GM06990 (cell line): ENCODE measurements around the gene NTM.

Experiments used
- DNase-seq: peaks from one replicate; pipeline ENCODE4 v3.0.0-alpha.2; 2011; ENCODE audit not compliant: insufficient read length; ENCODE audit errors: extremely low read depth
- H3K27me3 ChIP-seq: replicated peaks from 2 replicates; pipeline ENCODE4 v1.6.0; 2011; ENCODE audit warnings: low read length; ENCODE audit not compliant: control insufficient read depth, insufficient read depth
- H3K36me3 ChIP-seq: 2 replicates; pipeline ENCODE4 v1.5.1; 2011; ENCODE audit warnings: low read length; ENCODE audit not compliant: control insufficient read depth, insufficient read depth
- H3K4me3 ChIP-seq: replicated peaks from 2 replicates; pipeline ENCODE4 v1.5.1; 2011; ENCODE audit warnings: low read depth, mild to moderate bottlenecking, control low read depth, low read length
- CTCF ChIP-seq: IDR thresholded peaks from 2 replicates; pipeline ENCODE4 v1.5.1; 2011; ENCODE audit warnings: low read length, control low read depth, mild to moderate bottlenecking, inconsistent platforms; ENCODE audit not compliant: insufficient read depth, poor library complexity, severe bottlenecking

Gene NTM

GRCh38 chr11:131530407-131530806 is 160.0 kb downstream of the NTM start:
- no peaks in the 10 kb centered on the region for H3K36me3 ChIP-seq
- TF ChIP-seq CTCF = no peak
- H3K4me3 ChIP-seq = no peak overlapping the region
- H3K27me3 ChIP-seq = no peaks in the 10 kb centered on the region; the same call in none of the 2 replicates
- DNase-seq = no peak

DNA sequence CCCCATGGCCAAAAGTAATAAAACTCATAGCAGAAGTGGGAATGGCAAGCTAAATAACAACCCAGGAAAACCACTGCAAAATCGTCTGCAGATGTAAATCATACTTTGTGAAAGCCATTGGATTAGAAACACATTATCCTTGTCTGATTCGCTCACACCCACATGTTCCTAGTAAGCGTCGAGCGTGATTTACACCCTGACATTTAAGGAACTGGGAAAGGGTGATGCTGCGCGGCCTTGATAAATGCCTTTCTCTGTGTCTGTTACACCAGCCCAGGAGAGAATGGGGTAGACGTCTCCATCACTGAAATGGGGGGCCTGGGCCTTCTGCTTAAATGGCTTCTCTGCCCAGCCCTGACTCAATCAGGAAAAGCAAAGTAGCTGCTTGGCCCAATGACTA is 162.7 kb downstream of the NTM start:
- no peak for TF ChIP-seq CTCF

DNA sequence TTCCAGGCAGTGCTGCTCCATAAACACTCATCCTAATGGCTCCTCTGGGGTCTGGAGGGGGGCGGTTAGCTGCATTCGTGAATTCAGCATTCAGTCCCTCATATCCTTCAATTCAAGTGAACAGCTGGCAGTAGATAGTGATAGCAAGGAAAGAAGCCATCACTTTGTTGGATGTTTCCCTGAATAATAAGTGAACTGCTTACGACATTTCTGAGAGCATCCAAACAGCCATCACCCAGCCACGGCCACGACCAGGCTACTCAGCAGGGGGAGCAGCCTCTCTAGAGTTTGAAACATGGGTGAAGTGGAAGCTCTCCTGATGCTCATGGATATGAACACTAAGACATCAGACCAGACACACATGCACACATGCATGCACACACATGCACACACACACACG is 163.6 kb downstream of the NTM start:
- no peak overlapping the region for H3K4me3 ChIP-seq

More for the DNA sequence above, 162.7 kb downstream of the NTM start:
- DNase-seq = no peak
- Histone ChIP-seq H3K36me3 (no peaks in the 10 kb centered on the region), H3K27me3 (no peaks in the 10 kb centered on the region; the same call in none of the 2 replicates), H3K4me3 (no peak overlapping the region)

DNA sequence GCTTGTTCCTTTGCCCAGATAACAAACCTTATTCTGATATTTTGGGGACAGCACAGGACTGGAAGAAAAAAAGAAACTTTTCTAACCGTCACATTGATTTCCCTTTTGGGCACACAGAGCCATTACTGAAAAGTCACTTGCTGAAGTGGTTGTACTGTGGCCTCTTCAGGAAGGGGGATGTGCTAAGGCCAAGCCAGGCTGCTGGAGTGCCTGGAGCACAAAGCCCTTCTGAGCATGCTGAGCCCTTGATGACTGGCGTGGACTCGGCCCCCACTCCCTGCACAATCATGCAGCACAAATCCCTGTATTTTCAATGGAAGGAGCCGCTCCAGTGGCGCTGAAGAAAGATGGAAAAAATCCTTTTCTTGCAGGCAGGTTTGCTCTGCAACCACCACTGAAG is 164.2 kb downstream of the NTM start:
- no peak for TF ChIP-seq CTCF
- Histone ChIP-seq H3K27me3 (no peaks in the 10 kb centered on the region; the same call in none of the 2 replicates), H3K4me3 (no peak overlapping the region), H3K36me3 (no peaks in the 10 kb centered on the region)
- no peak for DNase-seq

More for the DNA sequence above, 163.6 kb downstream of the NTM start:
- DNase-seq = no peak
- no peak for TF ChIP-seq CTCF
- no peaks in the 10 kb centered on the region; the same call in none of the 2 replicates for H3K27me3 ChIP-seq
- no peaks in the 10 kb centered on the region for H3K36me3 ChIP-seq

- H3K4me3 ChIP-seq = no peak overlapping the region
- no peaks in the 10 kb centered on the region for H3K36me3 ChIP-seq
- DNase-seq = no peak
- H3K27me3 ChIP-seq = no peaks in the 10 kb centered on the region; the same call in none of the 2 replicates
- TF ChIP-seq CTCF = no peak
Measured at GRCh38 chr11:131536159-131536558, 165.7 kb downstream of the NTM start.

DNA sequence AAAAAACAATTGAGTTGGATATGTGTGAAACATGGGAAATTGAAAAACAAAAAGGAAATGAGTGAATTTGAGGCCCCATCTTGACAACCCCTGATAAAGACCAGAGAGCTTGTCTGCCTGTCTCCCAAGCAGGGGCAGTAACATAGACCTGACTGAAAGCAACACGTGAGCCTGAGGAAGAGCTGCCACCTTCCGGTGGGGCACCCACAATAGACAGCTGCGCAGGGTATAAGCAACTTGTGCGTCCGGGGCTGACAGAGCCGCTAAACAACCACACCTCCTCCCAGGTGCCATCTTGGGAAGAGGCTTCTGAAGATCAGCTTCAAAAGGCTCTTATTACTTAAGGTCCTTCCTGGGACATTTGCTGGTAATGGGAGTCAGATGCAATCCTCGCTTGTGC is 166.8 kb downstream of the NTM start:
- H3K4me3 ChIP-seq = no peak overlapping the region
- H3K27me3 ChIP-seq = no peaks in the 10 kb centered on the region; the same call in none of the 2 replicates
- DNase-seq = no peak
- H3K36me3 ChIP-seq = no peaks in the 10 kb centered on the region
- TF ChIP-seq CTCF = no peak
